ENCODE results near the gene LRRC2.
"Not testable (repeated sequence)": the region's sequence is repeated elsewhere in the genome, so short reads cannot be mapped to it uniquely, and the experiment has no call there.

The LRRC2 gene

GRCh38 chr3:46551615-46552014 is 14.5 kb downstream of the LRRC2 start:
- no peak for DNase-seq

GRCh38 chr3:46549989-46550388 is 16.1 kb downstream of the LRRC2 start:
- DNase-seq, result no peak

GRCh38 chr3:46549408-46549904 is 16.6 kb downstream of the LRRC2 start:
- DNase-seq, result peak; percentile 17

- not testable (repeated sequence) for DNase-seq
These were observed 17.5 kb downstream of the LRRC2 start for GRCh38 chr3:46548611-46549010.

GRCh38 chr3:46546896-46547440 is 19.1 kb downstream of the LRRC2 start:
- DNase-seq, result no peak

GRCh38 chr3:46545818-46546630 is 20.1 kb downstream of the LRRC2 start:
- peak; percentile 6 for DNase-seq

GRCh38 chr3:46544771-46545503 is 21.2 kb downstream of the LRRC2 start:
- DNase-seq, result no peak

GRCh38 chr3:46542801-46543201 is 23.3 kb downstream of the LRRC2 start:
- DNase-seq, result no peak

- peak; percentile 29 for DNase-seq
These were observed 23.8 kb downstream of the LRRC2 start for GRCh38 chr3:46542344-46542743.

- DNase-seq, result no peak
These were observed 24.3 kb downstream of the LRRC2 start for GRCh38 chr3:46541835-46542234.

- no peak for DNase-seq
These were observed 25.6 kb downstream of the LRRC2 start for GRCh38 chr3:46540550-46540949.

GRCh38 chr3:46539443-46540005 is 26.6 kb downstream of the LRRC2 start:
- peak; percentile 36 for DNase-seq

GRCh38 chr3:46538803-46539442 is 27.2 kb downstream of the LRRC2 start:
- DNase-seq, result peak; percentile 92

GRCh38 chr3:46538425-46538802 is 27.7 kb downstream of the LRRC2 start:
- DNase-seq, result not testable (repeated sequence)

- DNase-seq, result no peak
These were observed 28.3 kb downstream of the LRRC2 start for GRCh38 chr3:46537779-46538178.

- DNase-seq, result no peak
These were observed 28.8 kb downstream of the LRRC2 start for GRCh38 chr3:46537316-46537715.

- peak; percentile 39 for DNase-seq
These were observed 29.3 kb downstream of the LRRC2 start for GRCh38 chr3:46536758-46537157.

- DNase-seq, result no peak
These were observed 30.4 kb downstream of the LRRC2 start for GRCh38 chr3:46535746-46536145.

GRCh38 chr3:46533091-46533490 is 33.0 kb downstream of the LRRC2 start:
- no peak for DNase-seq

GRCh38 chr3:46527239-46527638 is 38.9 kb downstream of the LRRC2 start:
- DNase-seq, result no peak

GRCh38 chr3:46524832-46525231 is 41.3 kb downstream of the LRRC2 start:
- DNase-seq, result no peak

GRCh38 chr3:46524008-46524407 is 42.1 kb downstream of the LRRC2 start:
- DNase-seq, result no peak

GRCh38 chr3:46523556-46523955 is 42.5 kb downstream of the LRRC2 start:
- DNase-seq, result no peak

All from CD4-positive, alpha-beta T cell treated with Interleukin-17A for 4 hours (primary cell).